GM19324 (cell line): Measurements from ENCODE around the gene SLC43A2.

Experiments used
- ATAC-seq: cut with Tn5 transposase; IDR thresholded peaks from one replicate; pipeline ENCODE4 v1.9.1; 2021; ENCODE audit warnings: mild to moderate bottlenecking, moderate library complexity; ENCODE audit not compliant: unreplicated experiment, low FRiP score

The SLC43A2 gene

DNA sequence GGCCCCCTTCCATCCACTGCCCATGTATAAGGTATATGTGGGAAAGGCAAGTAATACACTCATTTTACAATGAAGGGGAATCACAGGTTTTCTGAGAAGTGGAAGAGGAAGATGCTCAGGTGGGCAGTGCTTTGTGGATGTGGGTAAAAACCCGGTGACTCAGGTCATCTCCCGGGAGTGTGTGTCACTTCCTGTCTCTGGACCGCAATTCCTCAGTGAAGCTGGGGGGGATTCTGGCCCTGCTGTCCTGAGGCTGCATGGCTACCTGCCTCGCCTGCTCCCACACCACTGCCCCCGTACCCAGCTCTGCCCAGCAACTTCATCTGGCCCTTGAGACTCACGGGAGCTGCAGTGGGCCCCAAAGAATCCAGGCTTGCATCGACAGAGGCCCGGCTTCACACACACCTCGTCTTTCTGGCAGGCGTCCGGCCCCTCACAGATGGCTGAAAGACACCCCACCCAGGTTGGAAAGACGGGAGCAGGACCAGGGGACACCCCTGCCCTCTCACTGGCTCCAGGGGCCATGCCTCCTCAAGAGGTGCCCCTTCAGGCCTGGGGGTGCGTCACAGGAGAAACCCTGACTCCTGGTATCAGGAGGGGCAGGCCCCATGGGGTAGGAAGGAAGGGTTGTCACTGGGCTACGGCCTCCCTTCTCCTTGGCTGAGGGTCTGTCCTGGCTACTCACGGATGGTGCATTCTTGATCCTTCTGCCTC is 16.0 kb upstream of the SLC43A2 start:
- ATAC-seq = no peak

DNA sequence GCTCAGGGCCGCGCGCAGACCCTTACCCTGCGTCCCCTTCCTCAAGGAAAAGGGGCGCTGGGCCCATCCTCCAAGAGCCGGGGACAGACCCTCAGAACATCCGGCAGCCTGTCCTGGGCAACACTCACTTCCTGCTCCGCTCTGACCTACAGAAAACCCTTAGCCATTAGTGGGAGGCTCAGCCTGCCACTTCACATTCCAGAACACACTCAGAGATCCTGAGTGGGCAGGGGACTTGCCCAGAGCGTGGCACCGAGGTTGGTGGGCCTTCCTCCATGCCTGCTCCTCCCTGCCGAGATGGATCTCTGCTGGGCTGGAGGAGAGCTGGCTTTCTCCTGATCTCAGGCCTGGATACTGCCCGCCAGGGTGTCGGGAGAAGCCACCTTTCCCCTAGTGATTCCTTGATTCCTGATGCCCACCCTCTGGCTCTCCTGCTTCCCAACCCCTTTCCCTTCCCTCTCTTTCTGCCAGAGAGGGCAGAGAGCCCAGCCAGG is 15.4 kb upstream of the SLC43A2 start:
- ATAC-seq = no peak

DNA sequence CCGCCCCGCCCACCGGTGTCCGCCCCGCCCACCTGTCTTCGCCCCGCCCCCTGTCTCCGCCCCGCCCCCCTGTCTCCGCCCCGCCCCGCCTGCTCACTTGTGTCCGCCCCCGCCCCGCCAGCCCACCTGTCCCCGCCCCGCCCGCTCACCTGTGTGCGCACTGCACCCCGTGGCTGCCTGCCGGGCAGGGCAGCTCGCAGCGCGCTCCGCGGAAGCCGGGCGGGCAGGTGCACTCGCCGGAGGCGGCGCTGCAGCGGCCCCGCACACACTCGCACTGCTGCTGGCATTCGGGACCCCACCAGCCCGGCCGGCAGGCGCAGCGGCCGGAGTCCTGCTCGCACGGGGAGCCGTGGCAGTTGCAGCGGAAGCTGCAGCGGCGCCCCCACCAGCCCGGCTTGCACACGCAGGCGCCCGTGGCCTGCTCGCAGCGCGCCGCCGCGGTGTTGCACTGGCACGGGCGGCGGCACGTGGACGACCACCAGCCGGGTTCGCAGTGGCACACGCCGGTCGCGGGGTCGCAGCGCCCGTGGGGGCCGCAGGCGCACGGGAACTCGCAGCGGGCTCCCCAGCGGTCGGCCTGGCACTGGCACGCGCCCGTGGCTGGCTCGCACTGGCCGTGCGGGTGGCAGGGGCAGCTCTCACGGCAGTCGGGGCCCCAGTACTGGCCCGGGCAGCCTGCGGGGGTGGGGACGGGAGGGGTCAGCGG is 14.8 kb upstream of the SLC43A2 start:
- no peak for ATAC-seq

DNA sequence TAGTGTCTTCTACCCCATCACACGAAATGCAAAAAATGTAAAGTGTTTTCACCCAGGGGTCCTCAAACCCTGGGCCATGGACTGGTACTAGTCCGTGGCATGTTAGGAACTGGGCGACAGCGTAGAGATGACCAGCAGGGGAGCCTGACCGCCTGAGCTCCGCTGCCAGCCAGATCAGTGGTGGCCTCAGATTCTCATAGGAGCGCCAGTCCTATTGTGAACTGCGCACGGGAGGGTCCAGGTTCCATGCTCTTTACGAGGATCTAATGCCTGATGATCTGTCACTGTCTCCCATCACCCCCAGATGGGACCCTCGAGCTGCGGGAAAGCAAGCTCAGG is 12.4 kb upstream of the SLC43A2 start:
- ATAC-seq = no peak

DNA sequence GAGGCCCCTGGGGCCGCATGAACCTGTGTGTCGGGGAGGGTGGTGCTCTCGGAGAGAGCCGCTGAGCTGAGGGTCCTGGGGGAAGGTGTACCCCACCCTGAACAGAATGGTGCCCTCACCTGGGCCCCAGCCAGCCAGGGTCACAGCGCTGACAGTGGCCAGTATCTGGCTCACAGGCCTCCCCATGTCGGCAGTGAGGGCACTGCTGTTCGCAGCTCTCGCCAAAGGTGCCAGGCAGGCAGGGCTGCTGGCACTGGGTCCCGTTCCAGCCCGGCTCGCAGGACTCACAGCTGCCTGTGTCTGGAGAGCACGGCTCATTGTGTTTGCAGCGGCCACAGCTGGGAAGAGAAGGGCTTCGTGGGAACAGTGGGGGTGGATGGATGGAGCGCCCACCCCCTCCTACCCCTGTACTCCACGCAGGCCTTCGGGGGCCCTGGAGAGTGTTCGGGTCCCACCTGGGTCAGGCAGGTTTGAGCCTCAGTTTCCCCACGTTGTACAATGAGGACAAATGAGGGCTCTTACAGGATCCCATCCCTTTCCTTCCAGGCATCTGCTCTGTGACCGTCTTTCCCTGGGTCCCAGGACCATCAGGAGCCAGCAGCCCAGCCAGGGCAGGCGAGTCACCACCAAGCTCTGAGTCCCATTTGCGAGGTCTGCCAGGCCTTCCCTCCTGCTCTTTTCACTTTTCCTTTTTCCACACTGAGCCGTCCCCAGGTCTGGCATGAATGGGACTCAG is 11.9 kb upstream of the SLC43A2 start:
- no peak for ATAC-seq

DNA sequence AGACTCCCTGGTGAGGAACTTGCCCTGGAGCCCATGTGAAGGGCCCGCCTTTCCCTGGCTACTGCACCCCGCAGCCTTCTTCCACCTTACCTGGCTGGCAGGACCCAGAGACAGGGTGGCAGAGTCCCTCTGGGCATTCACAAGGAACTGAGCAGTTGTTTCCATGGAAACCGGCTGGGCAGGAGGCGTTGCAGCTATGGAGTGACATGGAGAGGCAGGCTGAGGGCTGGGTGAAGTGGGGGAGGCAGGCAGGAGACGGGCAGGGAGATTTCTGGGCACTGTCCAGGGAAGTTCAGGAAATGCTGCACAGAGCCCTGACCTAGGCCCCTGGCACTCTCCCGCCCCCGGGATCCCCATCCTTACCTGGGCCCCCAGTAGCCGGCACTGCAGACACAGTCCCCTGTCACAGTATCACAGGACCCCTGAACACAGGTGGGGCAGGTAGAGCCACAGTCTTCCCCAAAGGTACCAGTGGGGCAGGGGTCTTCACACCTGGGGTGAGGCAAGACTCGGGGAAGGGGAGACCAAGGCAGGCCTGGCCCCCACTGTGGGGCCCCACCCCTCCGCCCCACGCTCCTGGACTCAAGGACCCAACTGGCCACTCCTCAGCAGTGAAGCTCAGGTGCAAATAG is 11.0 kb upstream of the SLC43A2 start:
- no peak for ATAC-seq

DNA sequence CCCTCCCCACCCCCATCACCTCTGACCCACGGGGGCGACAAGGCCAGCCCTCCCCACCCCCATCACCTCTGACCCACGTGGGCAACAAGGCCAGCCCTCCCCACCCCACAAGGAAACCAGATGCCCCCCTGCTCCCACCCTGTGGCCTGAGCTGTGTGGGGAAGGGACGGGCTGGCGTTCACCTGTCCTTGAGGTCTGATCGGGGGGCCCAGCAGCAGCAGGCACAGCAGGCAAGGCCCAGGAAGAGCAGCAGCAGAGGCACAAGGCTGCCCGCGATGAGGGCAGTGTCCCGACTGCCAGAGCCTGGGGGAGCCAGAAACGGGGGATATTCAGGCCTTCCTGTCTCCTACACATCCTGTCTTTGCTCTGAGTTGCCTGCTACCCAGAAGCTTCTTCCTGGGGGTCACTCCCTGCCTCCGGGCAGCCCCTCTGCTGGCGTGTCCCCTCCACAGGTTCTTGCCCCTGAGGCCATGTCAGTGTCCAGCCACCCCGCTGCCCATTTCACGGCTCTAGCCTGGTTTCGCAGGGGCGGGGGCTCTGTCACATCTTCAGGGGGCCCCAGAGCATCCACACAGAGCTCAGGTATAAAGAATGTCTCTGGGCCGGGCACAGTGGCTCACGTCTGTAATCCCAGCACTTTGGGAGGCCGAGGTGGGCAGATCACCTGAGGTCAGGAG is 10.1 kb upstream of the SLC43A2 start:
- no peak for ATAC-seq

DNA sequence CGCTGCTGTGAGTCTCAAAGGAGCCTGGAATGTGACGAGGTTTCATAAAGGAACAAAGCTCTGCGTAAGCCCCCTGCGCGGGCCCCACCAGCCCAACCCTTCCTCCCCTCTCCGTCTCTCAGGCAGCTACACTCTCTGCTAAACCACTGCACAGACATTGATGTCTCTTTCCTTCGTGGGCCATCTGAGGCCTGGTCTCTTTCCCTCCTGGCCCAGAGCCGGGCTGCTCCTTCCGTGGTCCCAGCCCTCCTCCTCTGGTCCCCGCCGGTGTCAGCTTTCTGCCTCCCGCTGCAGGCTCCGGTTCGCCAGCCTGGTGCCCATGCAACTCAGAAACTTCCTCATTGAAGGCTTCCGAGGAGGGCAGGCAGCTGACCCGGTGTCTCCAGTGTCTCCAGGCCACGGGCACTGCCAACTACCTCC is 9.5 kb upstream of the SLC43A2 start:
- ATAC-seq = no peak

DNA sequence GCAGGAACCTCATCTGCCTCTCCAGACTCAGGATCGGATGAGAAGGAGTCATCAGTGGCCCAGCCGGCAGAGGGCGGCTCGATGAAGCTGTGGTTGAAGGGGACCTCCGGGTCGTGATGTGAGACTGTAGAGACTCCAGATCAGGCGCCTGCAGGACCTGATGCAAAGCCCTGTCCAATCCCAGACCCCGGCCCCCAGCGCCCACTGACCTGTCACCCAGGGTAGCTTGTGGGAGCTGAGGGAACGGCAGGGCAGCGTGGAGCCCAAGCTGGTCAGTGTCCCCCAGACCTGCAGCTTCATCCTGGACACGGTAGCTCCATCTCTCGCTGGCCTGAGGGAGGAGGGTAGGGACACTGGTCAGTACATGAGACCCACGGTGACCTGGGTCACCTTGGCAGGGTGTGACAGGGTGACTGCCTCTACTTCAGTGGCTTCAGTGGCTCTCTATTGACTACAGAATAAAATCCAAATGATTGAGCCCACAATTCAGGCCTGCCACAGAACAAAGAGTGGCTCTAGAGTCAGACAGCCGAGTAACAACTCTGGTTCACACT is 8.2 kb upstream of the SLC43A2 start:
- ATAC-seq = no peak

DNA sequence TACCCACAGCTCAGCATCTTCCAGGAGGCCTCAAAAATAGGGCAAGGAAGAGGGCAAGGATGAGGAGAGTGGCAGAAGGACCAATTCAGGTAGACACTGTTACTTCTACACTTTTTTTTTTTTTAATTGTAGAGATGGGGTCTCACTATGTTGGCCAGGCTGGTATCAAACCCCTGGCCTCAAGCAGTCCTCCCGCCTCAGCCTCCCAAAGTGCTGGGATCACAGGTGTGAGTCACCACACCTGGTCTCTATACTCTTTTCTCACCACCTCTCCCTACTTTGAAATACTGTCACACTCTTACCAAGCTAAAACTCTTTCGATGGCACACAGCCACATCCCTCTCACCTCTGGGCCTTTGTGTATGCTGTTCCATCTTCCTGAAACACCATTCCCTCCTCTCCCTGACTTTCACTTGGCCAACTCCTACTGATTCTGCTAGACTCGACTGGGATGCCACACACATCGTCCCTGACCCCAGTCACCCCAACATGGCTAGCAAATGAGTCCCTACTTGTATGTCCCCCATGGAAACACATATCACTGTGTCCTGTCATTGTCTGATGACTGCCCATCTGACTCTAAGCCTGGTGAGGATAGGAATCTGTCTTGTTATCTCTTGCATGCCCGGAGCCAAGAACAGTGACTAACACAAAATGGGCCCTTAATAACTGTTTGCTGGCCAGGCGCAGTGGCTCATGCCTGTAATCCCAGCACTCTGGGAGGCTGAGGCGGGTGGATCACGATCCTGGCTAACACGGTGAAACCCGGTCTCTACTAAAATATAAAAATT is 7.2 kb upstream of the SLC43A2 start:
- ATAC-seq = no peak

DNA sequence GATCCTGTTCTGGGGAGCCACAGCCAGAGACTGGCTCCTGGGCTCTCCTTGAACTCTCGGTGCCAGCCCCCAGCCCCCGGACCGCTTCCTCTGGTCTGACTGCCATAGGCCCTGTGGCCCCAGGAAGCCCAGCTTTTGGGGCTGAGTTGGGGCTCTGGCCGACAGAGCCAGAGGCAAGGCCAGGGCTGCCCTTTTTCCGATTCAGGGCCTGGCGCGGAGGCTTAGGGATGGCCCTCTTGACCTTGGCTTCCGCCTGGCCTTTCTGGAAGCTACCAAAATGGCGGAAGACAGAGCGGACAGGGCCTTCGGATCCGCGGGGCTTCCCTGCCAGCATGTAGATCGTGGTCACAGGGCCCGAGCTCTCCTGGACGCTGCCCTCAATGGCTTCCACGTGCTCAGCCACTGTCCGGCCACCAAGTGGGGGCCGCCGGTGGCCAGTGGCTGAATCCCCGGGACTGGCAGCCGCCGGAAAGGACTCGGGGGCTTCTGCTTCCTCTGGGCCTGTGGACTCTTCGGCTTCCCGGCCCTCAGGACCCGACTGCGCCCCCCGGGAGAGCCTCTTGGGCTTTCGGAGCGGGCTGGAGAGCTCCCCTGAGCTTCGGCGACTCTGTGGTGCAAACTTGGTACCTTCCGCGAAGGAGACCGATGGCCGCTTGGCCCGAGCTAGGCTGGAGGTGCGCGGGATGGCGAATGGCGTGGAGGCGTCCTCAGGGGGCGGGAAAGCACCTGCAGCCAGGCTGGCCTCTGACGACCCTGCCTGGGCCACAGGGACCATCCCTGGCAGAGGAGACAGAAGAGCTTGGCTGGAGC is 6.4 kb upstream of the SLC43A2 start:
- ATAC-seq = no peak

DNA sequence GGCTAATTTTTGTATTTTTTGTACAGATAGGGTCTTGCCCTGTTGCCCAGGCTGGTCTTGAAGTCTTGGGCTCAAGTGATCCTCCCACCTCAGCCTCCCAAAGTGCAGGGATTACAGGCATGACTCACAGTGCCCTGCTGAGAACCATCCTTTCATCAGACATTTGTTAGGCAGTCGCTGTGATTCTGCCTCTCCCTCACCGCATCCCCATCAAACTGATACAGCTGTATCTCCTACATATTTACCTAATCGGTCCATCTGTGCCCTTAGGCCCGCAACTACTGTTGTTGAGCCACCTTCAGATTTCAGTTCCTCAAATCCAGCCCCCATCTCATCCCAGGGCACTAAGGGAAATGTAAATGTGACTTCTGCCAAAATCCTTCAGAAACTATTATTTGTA is 2.0 kb upstream of the SLC43A2 start:
- ATAC-seq = no peak

DNA sequence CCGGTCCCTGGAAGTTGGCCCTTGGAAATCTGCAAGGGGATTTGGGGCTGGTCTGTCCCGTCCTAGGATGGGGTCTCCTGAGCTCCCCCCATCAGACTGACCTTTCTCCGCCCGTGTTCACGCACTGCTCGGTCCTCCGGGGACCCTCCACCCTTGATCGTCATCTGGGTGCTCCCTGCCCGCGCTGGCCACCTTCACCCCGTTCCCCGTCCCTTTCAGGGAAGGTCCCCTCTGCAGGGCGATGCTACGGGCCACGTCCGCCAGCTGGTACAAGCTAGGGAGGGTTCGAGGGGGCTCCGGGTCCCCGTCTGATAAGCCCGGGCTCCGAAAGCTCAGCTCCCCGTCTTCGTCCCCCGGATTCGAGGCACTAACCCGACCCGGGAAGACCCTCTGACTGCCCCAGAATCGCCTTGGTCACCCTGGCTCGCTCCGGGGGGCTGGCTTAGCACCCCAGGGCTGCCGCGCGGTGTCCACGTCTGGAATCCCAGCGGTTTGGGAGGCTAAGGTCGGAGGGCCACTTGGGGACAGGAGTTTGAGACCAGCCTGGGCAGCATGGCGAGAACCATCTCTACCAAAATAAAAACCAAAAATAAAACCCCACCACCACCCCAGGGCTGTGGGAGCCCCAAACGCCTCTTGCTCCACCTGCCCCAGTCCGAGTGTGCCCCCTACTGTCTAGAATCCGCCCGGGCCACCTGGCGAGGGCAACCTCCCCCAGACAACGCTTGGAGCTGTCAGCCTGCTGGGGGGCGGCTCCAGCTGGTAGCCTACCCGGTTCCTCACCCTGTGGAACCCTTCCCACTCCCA is 1.1 kb upstream of the SLC43A2 start:
- no peak for ATAC-seq

DNA sequence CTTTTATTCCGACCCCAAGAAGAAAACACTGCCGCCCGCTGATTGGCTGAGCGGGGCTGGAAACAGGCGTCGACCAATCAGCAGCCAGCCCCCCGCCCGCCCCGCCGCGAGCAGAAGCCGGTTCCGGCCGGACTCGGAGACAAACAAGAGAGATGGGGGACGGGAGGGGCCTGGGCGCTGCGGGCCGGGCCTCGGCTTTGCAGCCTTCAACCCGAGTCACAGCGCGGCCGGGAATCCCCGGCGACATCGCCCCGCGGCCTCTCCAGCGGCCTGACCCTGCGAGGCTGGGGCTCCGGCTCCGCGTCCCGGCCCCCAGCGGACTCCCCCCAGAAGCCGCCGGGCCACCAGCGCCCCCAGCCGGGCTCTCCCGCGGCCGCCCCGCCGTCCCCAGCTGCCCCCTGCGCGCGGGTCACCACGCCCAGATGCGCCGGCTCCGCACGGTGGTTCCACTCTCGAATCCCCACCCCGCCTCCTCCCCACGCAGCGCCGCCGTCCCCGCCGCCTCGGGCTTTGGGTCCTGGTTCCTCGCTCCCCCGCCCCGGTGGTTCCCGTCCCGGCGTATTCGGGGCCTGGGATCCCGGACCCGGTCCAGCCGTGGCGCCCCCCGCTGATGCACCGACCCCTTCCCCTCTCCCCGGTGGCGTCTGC is 346 bp upstream of the SLC43A2 start:
- peak; percentile 54 for ATAC-seq

DNA sequence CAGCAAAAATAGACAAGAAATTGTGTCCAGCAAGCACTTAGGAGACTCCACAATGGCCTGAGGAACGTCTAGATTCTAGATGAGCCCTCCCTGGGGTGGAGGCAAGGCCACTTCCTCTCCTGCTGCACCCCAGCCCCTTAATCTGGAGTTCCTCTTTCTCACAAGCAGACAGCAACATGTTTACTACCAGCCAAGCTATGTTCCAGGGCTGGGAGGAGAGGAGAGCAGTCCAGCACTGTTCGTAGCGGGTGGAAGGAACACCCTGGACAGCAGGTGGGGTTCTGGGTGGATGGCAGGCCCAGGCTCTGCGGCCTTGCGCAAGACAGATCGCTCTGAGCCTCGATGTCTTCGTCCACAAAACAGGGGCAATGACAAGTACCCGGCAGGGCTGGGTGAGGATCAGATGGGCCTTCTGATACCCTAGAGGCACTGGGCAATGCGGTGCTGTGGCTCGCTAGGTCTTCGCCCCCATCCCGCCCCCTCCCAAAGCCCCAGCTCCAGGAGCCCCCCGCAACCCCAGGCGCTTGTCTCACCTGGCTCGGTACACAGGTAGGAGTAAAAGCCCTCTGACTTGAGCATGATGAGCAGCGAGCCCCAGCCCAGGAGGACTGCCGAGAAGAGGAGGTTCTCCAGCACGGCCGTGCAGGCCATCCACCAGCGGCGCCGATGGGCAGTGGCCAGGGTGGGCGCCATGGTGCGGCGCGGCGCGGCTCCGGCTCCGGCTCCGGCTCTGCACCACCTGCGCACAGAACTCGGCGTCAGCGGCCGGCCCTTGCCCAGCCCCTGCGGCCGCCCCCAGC is 1.3 kb downstream of the SLC43A2 start:
- no peak for ATAC-seq

DNA sequence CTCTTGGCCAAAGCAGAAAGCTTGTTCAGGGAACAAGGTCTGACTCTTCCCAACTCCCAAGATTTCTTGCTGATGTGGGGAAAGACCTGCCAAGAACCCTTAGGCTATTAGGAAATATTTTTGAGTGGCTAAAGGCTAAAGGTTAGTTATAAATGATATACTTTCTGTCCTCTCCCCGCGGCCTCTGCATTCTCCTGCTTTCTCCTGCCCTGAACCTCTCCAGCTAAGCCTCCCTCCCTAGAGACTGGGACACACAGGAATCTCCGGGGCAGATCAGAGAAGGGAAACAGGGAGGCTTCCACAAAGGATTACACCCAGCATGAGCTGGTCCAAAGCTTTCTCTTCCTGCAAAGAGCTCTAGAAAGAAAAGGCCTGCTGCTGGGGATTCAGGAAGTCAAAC is 2.3 kb downstream of the SLC43A2 start:
- ATAC-seq = no peak

DNA sequence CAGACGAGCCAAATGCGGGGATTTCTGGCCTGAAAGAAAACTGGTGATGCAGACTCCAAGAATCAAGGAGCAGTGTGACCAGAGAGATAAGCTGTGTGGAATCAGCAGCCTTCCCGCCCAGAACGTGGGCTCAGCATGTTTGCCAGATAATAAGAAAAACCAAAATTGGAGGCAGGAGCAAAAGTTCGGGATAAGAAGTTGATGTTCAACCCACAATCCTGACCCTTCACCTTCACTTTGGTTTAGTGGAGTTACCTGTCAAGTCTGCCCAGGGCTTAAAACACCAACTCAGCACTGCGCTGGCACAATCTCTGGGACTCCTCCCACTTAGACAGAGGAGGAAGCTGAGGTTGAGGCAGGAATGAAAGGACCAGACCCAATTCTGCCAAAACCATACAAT is 3.1 kb downstream of the SLC43A2 start:
- ATAC-seq = no peak
